Muscle of leg (tissue), 11 donors: Measurements from ENCODE around the gene HAGHL. TPM values are rescaled to one million over a fixed set of nuclear protein-coding genes. Genes with fewer than 3 reads are reported as not detected.
"Not testable (repeated sequence)": the region's sequence is repeated elsewhere in the genome, so short reads cannot be mapped to it uniquely, and the experiment has no call there.

Experiments
- DNase-seq: peaks from one replicate; pipeline ENCODE4 v3.0.0; 2013
- H3K27ac ChIP-seq: one replicate; pipeline ENCODE4 v1.5.1; 2013; ENCODE audit warnings: mild to moderate bottlenecking, low read length, control low read depth
- H3K27me3 ChIP-seq: one replicate; pipeline ENCODE4 v1.6.1; 2013; ENCODE audit warnings: low read length; ENCODE audit not compliant: control insufficient read depth, insufficient read depth
- H3K36me3 ChIP-seq: one replicate; pipeline ENCODE4 v1.6.1; 2013; ENCODE audit warnings: low read length; ENCODE audit not compliant: control insufficient read depth, insufficient read depth
- H3K4me1 ChIP-seq: one replicate; pipeline ENCODE4 v1.6.1; 2013; ENCODE audit warnings: low read length; ENCODE audit not compliant: control insufficient read depth, insufficient read depth
- H3K4me3 ChIP-seq: one replicate; pipeline ENCODE4 v1.5.1; 2013; ENCODE audit warnings: low read length, control low read depth
- H3K9me3 ChIP-seq: replicated peaks from 2 replicates; pipeline ENCODE4 v1.6.1; 2013; ENCODE audit warnings: low read depth, low read length; ENCODE audit not compliant: control insufficient read depth
- WGBS: methylation state at CpG from one replicate; pipeline ENCODE4 v1.1.5; 2013; ENCODE audit warnings: missing lambda C conversion rate; ENCODE audit not compliant: insufficient coverage; 5-methylcytosine and 5-hydroxymethylcytosine counted together
- polyA plus RNA-seq, 8 donors: library from polyadenylated mRNA; unstranded; fragments of 120-200 nt; gene quantifications; one replicate each; pipeline versions ENCODE4 v1.2.1 to v1.2.3, GENCODE V29; 2013; ENCODE audit warnings: inconsistent platforms in 1 of 8, low replicate concordance in 1 of 8; ENCODE audit not compliant: insufficient read length in 8 of 8, insufficient read depth in 1 of 8
- total RNA-seq: library from RNA; stranded (reverse); fragments of 120-200 nt; gene quantifications from one replicate; pipeline ENCODE4 v1.2.4, GENCODE V29; 2013

The HAGHL gene
- total and polyA plus RNA-seq, 9 donors: 1.7 to 4.7 (median 2.8) TPM

DNA sequence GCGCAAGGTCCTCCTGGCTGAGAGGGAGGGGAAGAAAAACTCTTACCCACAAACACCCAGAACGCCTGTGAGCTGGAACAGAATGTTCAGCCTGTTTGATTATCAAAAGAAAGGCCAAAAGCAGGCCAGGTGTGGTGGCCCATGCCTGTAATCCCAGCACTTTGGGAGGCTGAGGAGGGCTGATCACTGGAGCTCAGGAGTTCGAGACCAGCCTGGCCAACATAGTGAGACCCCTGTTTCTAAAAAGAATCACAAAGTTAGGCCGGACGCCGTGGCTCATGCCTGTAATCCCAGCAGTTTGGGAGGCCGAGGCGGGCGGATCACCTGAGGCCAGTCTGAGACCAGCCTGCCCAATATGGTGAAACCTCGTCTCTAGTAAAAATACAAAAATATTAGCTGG is 49.4 kb downstream of the HAGHL start:
- not testable (repeated sequence) for H3K4me1 ChIP-seq, H3K27ac ChIP-seq, H3K27me3 ChIP-seq, H3K9me3 ChIP-seq, H3K36me3 ChIP-seq, H3K4me3 ChIP-seq, DNase-seq
- 91% methylated on average over 8 of the region's 10 CpGs for WGBS

- peaks cover 9% of the 10 kb centered on the region for H3K27me3 ChIP-seq
- 74% methylated on average over 8 of the region's 9 CpGs for WGBS
Observed at GRCh38 chr16:776824-777223, 49.9 kb downstream of the HAGHL start.

DNA sequence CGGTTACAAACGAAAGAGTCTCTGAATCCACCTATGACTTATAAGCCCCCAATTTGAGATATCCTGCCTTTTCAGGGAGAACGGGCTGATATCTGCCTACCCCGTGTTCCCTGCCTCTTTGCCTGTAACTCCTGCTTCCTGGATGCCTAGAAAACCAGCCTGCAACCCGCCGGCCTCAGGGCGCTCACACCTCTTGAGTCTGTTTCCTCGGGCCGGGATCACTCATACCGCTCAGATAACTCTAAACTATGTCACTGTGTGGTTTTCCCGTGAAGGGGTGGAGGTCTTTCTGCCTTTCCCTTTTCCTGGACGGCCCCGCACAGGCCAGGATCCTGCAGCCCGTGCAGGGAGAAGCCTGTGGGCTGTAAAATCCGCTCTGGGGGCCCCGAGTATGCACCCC is 50.9 kb downstream of the HAGHL start:
- no peak for DNase-seq
- H3K36me3 ChIP-seq: no peaks in the 10 kb centered on the region
- H3K9me3 ChIP-seq: no peaks in the 10 kb centered on the region
- H3K4me3 ChIP-seq: no peak overlapping the region
- H3K27me3 ChIP-seq: peaks cover 9% of the 10 kb centered on the region
- peaks cover 9% of the 10 kb centered on the region for H3K4me1 ChIP-seq
- 45% methylated on average over 5 of the region's 16 CpGs for WGBS
- no peak overlapping the region for H3K27ac ChIP-seq

More at GRCh38 chr16:776824-777223, 49.9 kb downstream of the HAGHL start:
- no peaks in the 10 kb centered on the region for H3K36me3 ChIP-seq
- no peak for DNase-seq
- no peaks in the 10 kb centered on the region for H3K4me1 ChIP-seq
- H3K27ac ChIP-seq: no peak overlapping the region
- H3K4me3 ChIP-seq: no peak overlapping the region
- no peaks in the 10 kb centered on the region for H3K9me3 ChIP-seq

GRCh38 chr16:778447-778846 is 51.5 kb downstream of the HAGHL start:
- H3K36me3 ChIP-seq: no peaks in the 10 kb centered on the region
- H3K4me1 ChIP-seq: peaks cover 15% of the 10 kb centered on the region
- peaks cover 9% of the 10 kb centered on the region for H3K27me3 ChIP-seq
- H3K9me3 ChIP-seq: no peaks in the 10 kb centered on the region
- H3K4me3 ChIP-seq: no peak overlapping the region
- 65% methylated on average over 10 of the region's 11 CpGs for WGBS
- DNase-seq: no peak
- H3K27ac ChIP-seq: no peak overlapping the region

DNA sequence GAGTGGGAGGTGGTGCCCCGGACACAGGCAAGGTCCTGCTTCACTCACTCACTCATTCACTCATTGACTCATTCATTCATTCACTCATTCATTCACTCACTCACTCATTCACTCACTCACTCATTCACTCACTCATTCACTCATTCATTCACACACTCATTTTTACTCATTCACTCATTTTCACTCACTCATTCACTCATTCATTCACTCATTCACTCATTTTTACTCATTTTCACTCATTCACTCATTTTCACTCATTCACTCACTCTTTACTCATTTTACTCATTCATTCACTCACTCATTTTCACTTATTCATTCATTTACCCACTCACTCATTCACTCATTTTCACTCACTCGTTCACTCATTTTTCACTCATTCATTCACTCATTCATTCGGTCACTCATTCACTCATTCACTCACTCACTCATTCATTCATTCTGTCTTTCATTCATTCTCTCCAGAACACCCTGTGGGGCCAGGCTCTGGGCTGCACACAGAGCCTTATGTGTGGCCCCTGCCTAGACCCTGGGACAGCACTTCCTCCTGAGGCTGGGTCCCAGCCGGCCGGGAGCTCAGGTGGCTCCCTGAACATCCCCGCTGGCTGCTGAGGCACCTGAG is 52.1 kb downstream of the HAGHL start:
- peaks cover 9% of the 10 kb centered on the region for H3K27me3 ChIP-seq
- DNase-seq: no peak
- 93% methylated on average over 6 of the region's 6 CpGs for WGBS
- H3K4me3 ChIP-seq: no peak overlapping the region
- H3K4me1 ChIP-seq: peaks cover 21% of the 10 kb centered on the region
- no peaks in the 10 kb centered on the region for H3K36me3 ChIP-seq
- no peak overlapping the region for H3K27ac ChIP-seq
- no peaks in the 10 kb centered on the region for H3K9me3 ChIP-seq

Other genes with a start within 250 kb of the HAGHL start
- gene CAPN15, start 199.4 kb upstream of the HAGHL start, total RNA-seq: 17.2 TPM
- gene CAPN15, start 199.4 kb upstream of the HAGHL start, polyA plus RNA-seq: 10 to 100 TPM; 20.0 to 36.7 (median 30.5) TPM
- gene PRR35, start 166.7 kb upstream of the HAGHL start, total RNA-seq: 0.13 TPM
- under 1 TPM in 7 of 8 donors, not detected in 1; 0.07 to 0.30 (median 0.13) TPM for gene PRR35, start 166.7 kb upstream of the HAGHL start, polyA plus RNA-seq
- gene NHLRC4, start 160.1 kb upstream of the HAGHL start, total RNA-seq: 1.5 TPM
- gene NHLRC4, start 160.1 kb upstream of the HAGHL start, polyA plus RNA-seq: 1 to 10 TPM; 1.3 to 1.8 (median 1.5) TPM
- 12.2 TPM for gene PIGQ, start 157.1 kb upstream of the HAGHL start, total RNA-seq
- 10 to 100 TPM; 14.1 to 23.2 (median 19.2) TPM for gene PIGQ, start 157.1 kb upstream of the HAGHL start, polyA plus RNA-seq
- 9.4 TPM for gene RAB40C, start 137.0 kb upstream of the HAGHL start, total RNA-seq
- 10 to 100 TPM; 10.3 to 15.4 (median 13.2) TPM for gene RAB40C, start 137.0 kb upstream of the HAGHL start, polyA plus RNA-seq
- gene WFIKKN1, start 96.1 kb upstream of the HAGHL start, total RNA-seq: 0.22 TPM
- gene WFIKKN1, start 96.1 kb upstream of the HAGHL start, polyA plus RNA-seq: under 1 TPM; 0.12 to 0.82 (median 0.39) TPM
- 47.9 TPM for gene METTL26, start 90.8 kb upstream of the HAGHL start, total RNA-seq
- 10 to 100 TPM; 39.3 to 59.1 (median 42.5) TPM for gene METTL26, start 90.8 kb upstream of the HAGHL start, polyA plus RNA-seq
- gene MCRIP2, start 85.3 kb upstream of the HAGHL start, total RNA-seq: 18.6 TPM
- 10 to 100 TPM in 4 of 8 donors, 1 to 10 TPM in 4; 7.7 to 16.8 (median 10.8) TPM for gene MCRIP2, start 85.3 kb upstream of the HAGHL start, polyA plus RNA-seq
- gene WDR90, start 77.7 kb upstream of the HAGHL start, total RNA-seq: 12.3 TPM
- gene WDR90, start 77.7 kb upstream of the HAGHL start, polyA plus RNA-seq: 10 to 100 TPM; 10.6 to 30.5 (median 20.3) TPM
- gene RHOT2, start 59.0 kb upstream of the HAGHL start, total RNA-seq: 31.6 TPM
- 10 to 100 TPM; 45.1 to 88.7 (median 66.5) TPM for gene RHOT2, start 59.0 kb upstream of the HAGHL start, polyA plus RNA-seq
- 1.3 TPM for gene RHBDL1, start 51.4 kb upstream of the HAGHL start, total RNA-seq
- 1 to 10 TPM in 6 of 8 donors, under 1 TPM in 2; 0.84 to 2.6 (median 1.7) TPM for gene RHBDL1, start 51.4 kb upstream of the HAGHL start, polyA plus RNA-seq
- gene STUB1, start 46.7 kb upstream of the HAGHL start, total RNA-seq: 70.7 TPM
- 100 to 1,000 TPM in 4 of 8 donors, 10 to 100 TPM in 4; 93.9 to 115 (median 100) TPM for gene STUB1, start 46.7 kb upstream of the HAGHL start, polyA plus RNA-seq
- gene JMJD8, start 42.8 kb upstream of the HAGHL start, total RNA-seq: 20.7 TPM
- 10 to 100 TPM; 27.3 to 40.2 (median 34.5) TPM for gene JMJD8, start 42.8 kb upstream of the HAGHL start, polyA plus RNA-seq
- 2.0 TPM for gene WDR24, start 36.7 kb upstream of the HAGHL start, total RNA-seq
- gene WDR24, start 36.7 kb upstream of the HAGHL start, polyA plus RNA-seq: 10 to 100 TPM in 1 of 8 donors, 1 to 10 TPM in 7; 7.1 to 10.5 (median 8.9) TPM
- not detected for gene FBXL16, start 21.3 kb upstream of the HAGHL start, total RNA-seq
- under 1 TPM; 0.18 to 0.87 (median 0.42) TPM for gene FBXL16, start 21.3 kb upstream of the HAGHL start, polyA plus RNA-seq
- gene METRN, start 12.0 kb upstream of the HAGHL start, total RNA-seq: 35.6 TPM
- gene METRN, start 12.0 kb upstream of the HAGHL start, polyA plus RNA-seq: 10 to 100 TPM; 33.3 to 49.6 (median 34.9) TPM
- 29.8 TPM for gene ANTKMT, start 6.0 kb upstream of the HAGHL start, total RNA-seq
- gene ANTKMT, start 6.0 kb upstream of the HAGHL start, polyA plus RNA-seq: 10 to 100 TPM; 14.1 to 22.8 (median 16.0) TPM
- gene CCDC78, start 663 bp upstream of the HAGHL start, total RNA-seq: 0.18 TPM
- 1 to 10 TPM in 7 of 8 donors, under 1 TPM in 1; 0.77 to 2.1 (median 1.3) TPM for gene CCDC78, start 663 bp upstream of the HAGHL start, polyA plus RNA-seq
- gene CIAO3, start 13.9 kb downstream of the HAGHL start, total RNA-seq: 18.3 TPM
- 10 to 100 TPM; 14.3 to 19.6 (median 17.5) TPM for gene CIAO3, start 13.9 kb downstream of the HAGHL start, polyA plus RNA-seq
- gene MSLN, start 33.6 kb downstream of the HAGHL start, total RNA-seq: 0.31 TPM
- gene MSLN, start 33.6 kb downstream of the HAGHL start, polyA plus RNA-seq: 1 to 10 TPM in 4 of 8 donors, under 1 TPM in 4; 0.23 to 6.9 (median 0.93) TPM
- gene RPUSD1, start 61.3 kb downstream of the HAGHL start, total RNA-seq: 9.4 TPM
- 10 to 100 TPM; 10.0 to 13.9 (median 12.0) TPM for gene RPUSD1, start 61.3 kb downstream of the HAGHL start, polyA plus RNA-seq
- 14.5 TPM for gene CHTF18, start 61.5 kb downstream of the HAGHL start, total RNA-seq
- gene CHTF18, start 61.5 kb downstream of the HAGHL start, polyA plus RNA-seq: 10 to 100 TPM; 11.5 to 27.1 (median 18.0) TPM
- gene GNG13, start 73.6 kb downstream of the HAGHL start, total RNA-seq: not detected
- gene GNG13, start 73.6 kb downstream of the HAGHL start, polyA plus RNA-seq: under 1 TPM in 1 of 8 donors, not detected in 7; 0.20 TPM
- gene LMF1, start 243.9 kb downstream of the HAGHL start, total RNA-seq: 10.2 TPM
- 10 to 100 TPM in 4 of 8 donors, 1 to 10 TPM in 4; 8.7 to 14.1 (median 10.2) TPM for gene LMF1, start 243.9 kb downstream of the HAGHL start, polyA plus RNA-seq